GM15510 (cell line): ENCODE data around the gene OR10A3.

Experiments
- POLR2A ChIP-seq: IDR thresholded peaks from 3 replicates; pipeline ENCODE4 v1.6.1; 2011; ENCODE audit warnings: borderline replicate concordance; ENCODE audit not compliant: insufficient read length; ENCODE audit errors: extremely low read depth

The OR10A3 gene, protein sequence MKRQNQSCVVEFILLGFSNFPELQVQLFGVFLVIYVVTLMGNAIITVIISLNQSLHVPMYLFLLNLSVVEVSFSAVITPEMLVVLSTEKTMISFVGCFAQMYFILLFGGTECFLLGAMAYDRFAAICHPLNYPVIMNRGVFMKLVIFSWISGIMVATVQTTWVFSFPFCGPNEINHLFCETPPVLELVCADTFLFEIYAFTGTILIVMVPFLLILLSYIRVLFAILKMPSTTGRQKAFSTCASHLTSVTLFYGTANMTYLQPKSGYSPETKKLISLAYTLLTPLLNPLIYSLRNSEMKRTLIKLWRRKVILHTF

DNA sequence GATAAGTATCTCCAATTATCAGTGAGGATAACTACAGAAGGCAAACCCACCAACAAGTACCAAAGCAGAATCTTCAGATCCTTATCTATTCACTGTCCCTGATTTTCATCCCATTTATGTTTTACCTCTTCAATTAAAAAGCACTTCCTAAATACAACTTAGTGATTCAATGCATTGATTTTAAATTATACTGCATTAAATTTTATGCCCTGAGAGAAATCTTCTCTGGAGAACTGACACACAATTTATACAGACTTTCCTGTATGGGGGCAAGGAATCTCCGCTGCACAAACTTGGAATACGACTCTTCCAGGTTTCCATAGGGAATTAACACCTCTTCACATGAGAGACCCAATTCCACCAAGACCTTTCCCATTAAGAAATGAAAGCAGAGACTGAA lies at the start of gene OR10A3:
Gene OR10A3 (minus strand): TSS at position 101 of the 400 bp plus-strand sequence. CDS start 2,188 bp downstream, outside the sequence.
- TF ChIP-seq POLR2A: no peak

DNA sequence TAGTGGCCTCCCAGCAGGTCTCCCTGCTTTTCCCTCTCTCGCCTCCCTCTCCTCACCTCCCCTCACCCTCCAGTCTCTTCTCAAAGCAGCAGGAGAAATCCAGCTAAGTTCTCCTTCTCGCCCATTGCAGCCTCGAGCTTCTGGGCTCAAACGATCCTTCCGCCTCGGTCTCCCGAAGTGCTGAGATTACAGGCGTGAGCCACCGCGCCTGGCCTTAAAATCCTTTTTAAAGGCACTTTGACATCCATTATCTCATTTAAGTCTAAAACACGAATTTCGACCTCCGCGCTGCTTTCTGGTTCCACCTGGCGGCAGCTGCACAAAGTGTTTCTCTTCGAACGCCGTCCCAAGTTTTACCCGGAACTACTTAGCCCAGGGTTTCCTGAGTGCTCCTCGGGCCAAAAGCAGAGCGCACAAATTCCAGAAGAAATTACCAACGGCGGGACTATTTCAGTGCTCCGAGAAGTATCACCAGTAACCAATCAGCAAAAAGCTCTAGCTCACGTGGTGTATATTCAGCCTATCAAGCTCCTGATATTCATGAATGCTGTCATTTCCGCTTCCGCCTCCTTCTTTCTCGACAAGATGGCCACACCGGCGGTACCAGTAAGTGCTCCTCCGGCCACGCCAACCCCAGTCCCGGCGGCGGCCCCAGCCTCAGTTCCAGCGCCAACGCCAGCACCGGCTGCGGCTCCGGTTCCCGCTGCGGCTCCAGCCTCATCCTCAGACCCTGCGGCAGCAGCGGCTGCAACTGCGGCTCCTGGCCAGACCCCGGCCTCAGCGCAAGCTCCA lies 45.5 kb upstream of the OR10A3 start, which contains the start of gene EIF3F:
Gene EIF3F (plus strand): TSS at position 570 of the 792 bp plus-strand sequence. CDS start 16 bp downstream, at position 586.
- peak; percentile 38 for TF ChIP-seq POLR2A

DNA sequence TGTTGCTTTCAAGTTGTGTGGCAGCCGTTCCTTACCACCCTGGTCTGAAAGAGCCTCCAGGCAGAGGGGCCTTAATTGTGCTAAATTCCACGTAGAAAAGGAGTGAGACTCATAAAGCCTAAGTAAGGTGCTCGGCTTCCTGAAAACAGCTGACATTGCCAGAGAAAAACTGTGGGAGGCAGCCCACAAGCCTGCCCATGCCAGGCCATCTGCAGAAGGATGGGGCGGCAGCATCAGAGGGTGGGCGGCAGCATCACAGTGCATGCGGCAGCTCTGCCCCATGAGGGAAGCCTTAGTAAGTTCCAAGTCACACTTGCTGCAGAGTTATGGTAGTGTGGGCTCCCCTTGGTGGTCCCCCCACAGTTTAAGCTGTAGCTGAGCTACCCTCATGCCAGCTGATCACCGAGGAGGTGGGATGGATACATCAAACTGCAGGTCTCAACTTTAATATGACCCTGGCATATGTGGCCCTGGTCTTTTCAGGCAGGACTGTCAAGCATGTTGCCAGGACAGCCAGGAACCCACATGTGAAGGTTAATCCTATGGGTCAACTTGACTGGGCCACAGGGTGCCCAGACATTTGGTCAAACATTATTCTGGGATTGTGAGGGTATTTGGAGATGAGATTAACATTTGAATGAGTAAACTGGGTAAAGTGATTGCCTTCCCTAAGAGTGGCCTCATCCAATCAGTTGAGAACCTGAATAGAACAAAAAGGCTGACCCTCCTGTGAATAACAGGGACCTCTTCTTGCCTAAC lies 42.5 kb upstream of the OR10A3 start:
- TF ChIP-seq POLR2A: no peak

DNA sequence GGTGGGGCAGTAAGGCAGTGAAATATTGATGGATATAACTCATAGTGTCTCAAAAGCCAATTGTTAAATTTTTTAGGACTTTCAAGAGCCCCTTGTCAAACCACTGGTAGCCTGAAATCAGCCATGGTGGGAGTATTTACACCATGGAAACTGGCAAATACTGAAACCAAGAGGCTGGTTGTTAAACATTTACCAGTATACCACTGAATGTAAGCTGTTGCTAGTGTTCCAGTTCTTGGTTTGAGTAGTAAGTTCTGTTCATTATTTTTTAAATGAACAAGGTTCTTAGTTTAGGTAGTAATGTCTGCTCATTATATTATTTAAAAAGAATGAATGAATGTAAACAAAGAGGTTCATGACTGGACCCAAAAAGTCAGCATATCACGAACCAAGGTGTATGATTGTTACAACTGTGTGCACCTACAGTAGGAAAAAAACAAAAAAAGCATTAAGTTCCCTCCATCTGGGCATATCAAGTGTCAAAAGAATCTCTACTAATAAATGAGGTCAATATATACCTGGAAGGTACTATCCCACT lies 41.1 kb upstream of the OR10A3 start:
- no peak for TF ChIP-seq POLR2A

DNA sequence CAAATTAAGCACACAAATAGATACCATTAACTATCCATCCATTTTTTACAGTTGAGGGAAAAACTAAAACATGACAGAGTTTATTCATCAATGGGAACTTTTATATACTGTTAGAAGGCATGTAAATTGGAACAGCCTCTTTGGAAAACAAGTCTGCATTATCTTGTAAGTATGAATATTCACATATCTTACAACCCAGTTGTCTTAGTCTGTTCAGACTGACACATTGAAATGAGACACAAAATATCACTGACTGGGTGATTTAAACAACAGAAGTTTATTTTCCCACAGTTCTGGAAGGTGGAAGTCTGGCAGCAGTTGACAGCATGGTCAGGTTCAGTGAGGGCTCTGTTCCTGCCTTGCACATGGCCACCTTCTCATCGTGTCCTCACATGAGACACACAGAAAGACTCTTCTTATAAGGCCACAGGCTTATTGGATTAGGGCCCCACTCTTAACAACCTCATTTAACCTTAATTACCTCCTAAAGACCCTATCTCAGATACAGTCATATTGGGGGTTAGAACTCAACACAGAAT lies 40.2 kb upstream of the OR10A3 start:
- no peak for TF ChIP-seq POLR2A

DNA sequence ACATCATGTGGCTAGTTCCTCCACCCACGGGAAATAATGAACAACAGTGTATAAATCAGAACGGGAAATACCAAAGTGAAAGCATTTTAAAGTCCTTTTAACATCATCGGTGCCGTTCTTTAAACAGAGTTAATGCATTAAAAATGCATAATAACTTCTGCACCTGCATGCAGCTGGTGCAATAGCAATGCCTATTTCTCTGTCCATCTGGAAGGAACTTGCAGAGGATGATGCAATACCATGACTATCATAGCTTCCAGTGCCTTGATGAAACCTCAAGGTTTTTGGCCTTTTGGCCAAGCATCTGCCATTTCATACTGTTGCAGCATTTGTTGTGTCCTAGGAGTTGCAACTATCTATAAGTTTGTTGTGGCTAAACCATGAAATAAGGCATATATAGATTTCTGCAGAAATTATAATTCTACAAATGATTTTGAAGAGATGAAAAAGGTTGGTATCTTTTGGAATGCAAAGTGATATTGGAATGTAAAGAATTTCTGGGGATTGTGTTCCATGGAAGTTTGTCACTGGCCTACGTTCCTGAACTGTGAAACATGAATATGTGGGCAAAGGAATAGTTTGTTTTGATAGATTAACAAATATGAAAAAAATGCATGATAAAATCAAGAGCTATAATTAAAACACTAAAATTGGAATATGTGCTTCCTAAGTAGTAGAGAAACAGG lies 35.9 kb upstream of the OR10A3 start:
- TF ChIP-seq POLR2A: no peak

DNA sequence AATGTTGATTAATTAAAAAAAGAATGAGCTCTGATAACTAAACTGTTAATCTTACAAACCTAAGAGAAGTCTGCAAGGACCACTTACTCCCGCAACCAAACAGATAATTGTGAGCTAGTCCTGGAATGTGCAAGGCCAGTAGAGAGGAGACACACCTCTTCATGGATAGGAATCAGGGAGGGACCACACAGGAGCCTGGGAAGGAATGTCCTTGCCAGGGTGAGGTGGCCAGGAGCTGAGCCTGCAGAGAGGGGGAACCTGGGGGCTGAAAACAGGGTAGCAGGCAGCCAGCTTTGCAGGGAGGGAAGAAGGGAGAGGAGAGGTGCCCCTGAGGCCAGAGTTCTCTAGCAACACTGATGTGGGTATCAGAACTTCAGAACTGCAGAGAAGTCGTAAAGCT lies 33.2 kb upstream of the OR10A3 start:
- no peak for TF ChIP-seq POLR2A

DNA sequence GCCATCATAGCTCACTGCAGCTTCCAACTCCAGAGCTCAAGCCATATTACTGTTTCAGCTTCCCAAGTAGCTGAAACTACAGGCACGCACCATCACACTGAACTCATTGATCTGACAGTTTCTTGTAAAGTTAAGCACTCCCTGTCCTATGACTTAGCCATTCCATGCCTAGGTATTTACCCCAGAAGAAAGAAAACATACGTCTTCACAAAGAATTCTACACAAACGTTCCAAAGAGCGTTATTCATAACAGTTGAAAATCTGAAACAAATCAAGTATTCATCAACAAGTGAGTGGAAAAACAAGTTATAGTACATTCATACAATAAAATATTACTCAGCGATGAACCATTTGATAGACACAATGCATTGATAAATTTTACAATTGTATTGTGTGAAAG lies 31.5 kb upstream of the OR10A3 start:
- no peak for TF ChIP-seq POLR2A

DNA sequence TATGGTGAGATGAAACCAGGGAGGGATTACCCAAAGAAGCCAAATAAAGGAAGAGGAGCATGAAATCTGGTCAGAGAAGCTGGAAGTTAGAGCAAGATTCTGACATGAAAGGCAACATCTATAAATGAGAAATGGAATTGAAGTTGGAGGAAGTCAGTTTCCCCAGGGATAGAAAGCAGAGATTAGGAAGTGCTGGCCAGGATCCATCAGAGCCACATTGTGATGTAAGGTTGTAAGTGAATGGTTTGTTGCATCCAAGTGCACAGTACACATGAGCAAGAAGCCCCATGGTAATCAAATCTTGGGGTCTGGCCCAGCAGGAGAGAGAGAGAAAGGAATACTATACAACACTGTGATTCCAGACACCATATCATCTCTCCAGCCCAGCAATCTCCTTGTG lies 30.3 kb upstream of the OR10A3 start:
- TF ChIP-seq POLR2A: no peak

DNA sequence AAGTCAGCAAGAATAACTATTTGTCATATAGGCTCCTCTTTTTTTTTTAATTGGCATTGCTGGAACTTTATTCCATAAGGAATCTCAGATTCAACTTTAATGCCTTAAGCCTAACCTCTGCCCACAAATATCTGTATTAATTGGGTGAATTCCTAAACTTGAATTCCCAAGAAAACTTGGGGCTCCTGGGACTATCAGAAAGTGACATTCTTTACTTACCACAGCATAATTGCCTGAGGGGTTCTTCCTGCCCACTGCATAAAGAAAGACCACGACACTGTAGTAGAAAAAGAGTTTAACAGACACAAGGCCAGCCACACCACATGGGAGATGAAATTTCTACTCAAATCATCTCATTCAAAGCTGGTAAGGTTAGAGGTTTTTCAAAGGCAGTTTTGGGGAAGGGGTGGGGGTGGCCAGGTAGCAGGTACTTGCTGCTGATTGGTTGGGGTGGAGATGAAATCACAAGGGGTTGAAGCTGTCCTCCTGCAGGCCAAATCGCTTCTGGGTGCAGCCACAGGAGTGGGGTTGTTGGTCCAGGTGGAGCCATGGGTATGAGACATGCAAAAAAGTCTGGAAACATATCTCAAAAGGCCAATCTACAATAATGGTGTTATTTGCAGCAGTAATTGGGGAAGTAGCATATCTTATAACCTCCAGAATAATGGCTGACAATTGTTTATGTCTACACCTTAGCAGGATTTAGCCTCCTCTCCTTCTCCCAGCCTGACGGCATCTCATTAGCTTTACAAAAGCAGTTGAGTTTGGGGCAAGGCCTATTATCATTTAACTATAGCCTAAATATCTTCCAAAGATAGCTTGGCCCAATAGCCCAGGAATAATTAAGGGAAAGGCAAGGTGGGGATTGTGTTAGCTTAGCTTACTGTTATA lies 28.5 kb upstream of the OR10A3 start:
- no peak for TF ChIP-seq POLR2A

DNA sequence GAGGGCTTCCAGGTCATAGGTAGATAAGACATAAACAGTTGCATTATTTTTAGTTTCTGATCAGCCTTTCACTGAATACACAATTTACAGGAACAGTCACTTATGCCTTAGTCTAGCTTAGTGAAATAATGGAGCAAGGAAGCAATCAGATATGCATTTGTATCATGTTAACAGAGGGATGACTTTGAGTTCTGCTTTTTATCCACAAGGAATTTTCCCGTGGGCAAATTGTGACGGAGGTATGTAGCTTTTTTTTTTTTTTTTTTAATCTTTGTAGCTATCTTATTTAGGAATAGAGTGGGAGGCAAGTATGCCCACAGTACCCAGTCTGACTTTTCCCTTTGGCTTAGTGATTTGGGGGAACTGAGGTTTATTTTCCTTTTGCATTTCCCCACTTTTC lies 27.2 kb upstream of the OR10A3 start:
- TF ChIP-seq POLR2A: no peak

DNA sequence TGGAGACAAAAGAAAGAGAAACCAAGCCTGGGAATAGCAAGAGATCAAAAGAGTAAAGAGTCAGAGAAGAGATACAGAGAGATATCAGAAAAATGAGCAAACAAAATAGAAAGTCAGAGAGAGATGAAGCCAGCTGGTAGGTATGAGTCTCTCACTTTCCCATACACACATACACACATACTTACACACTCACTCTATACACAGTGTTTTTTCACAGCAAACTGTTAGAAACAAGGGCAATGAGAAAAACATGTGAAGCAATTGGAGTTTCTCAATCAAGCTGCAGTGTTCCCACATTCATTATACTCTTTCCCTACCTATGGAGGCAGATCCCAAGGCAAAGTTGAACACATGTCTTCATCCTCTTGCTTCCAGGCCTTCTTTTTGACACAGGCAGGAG lies 26.3 kb upstream of the OR10A3 start:
- no peak for TF ChIP-seq POLR2A

DNA sequence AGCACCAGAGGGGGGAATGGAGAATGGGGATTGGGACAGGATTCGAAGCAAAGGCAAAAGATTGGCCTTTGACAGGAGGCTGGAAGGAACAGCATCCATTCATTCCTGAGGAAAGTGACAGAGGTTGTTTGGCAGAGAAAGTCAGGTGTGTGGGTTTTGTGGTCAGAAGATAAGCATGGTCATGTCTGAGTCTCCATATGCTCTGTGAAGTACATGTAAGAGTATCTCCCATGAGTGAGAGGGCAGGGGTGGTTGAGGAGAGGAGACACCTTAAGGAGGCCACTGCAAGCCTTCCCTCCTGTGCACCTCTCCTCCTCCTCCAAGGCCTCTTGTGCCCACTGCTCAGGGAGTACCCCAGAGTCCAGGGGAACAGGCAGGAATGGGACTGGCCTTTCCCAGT lies 25.6 kb upstream of the OR10A3 start:
- TF ChIP-seq POLR2A: no peak

DNA sequence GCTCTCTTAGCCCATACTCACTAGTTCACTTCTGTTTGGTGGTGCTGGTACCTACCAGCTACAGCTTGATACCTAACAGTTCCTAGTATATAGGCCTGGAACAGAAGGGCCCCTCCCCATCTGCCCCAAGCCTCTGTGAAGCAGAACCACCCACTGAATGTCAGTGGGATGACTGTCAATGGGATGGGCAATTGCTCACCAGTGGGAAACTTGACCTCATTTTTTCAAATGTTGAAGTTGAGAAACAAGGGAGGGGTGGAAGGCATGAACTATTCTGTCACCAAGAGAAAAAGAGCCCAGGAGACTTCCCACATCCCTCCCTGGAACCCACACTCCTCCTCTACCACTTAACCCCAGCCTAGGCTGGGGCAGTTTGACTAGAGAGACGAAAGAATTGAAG lies 23.9 kb upstream of the OR10A3 start, which contains the start of gene NLRP10:
Gene NLRP10 (minus strand): TSS at position 62 of the 400 bp plus-strand sequence. CDS start 1,952 bp downstream, outside the sequence.
- TF ChIP-seq POLR2A: no peak

DNA sequence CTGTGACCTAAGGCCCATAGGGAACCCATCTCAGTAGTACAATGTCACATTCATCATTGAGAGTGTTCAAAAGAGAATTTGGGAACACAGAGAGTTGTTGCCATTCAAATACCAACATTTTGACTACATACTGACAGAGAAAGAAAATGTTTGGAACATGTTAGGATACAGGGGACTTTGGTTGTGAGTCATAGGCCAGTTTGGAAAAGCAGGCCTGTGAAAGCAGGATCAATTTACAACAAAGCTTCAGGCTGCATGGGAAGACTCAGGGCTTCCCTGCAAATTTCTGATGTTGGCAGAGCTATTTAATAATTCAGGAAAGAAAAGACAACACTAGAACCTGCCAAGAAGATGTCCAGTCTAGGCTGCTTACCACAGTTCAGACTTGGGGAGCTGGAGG lies 23.4 kb upstream of the OR10A3 start:
- no peak for TF ChIP-seq POLR2A
